ENCODE data around the gene GSE1.

GSE1 gene

DNA sequence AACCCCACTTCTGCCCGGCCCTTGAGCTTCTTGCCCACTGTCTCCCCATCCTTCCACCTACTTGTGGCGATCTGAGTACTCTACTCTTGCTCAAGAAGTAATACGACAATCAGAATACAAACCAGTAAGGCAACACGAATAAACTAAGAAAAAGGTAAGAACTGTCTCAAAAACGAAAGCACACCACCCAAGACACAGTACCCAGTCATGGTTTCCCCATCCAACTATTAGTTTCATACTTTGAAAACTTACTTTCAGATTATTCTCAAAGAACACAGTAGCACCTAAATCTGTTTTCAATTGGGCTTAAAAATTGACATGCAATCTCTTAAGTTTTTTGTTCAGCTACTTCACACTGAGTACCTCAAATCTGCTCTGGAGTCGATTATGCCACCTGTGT, 61.7 kb downstream of the GSE1 start:
- Histone ChIP-seq H3K9me3 (no peaks in the 10 kb centered on the region), H3K27me3 (no peaks in the 10 kb centered on the region), H3K4me3 (ENCODE audit: low read depth in 1 of 2, low read length in 1 of 2) (no peak overlapping the region), H3K27ac (no peak overlapping the region), H3K36me3 (peaks cover 86% of the 10 kb centered on the region), H3K4me1 (ENCODE audit: control insufficient read depth in 1 of 2, insufficient read depth in 1 of 2, low read depth in 1 of 2, low read length in 1 of 2) (no peaks in the 10 kb centered on the region)
- TF ChIP-seq, protein P1, sequence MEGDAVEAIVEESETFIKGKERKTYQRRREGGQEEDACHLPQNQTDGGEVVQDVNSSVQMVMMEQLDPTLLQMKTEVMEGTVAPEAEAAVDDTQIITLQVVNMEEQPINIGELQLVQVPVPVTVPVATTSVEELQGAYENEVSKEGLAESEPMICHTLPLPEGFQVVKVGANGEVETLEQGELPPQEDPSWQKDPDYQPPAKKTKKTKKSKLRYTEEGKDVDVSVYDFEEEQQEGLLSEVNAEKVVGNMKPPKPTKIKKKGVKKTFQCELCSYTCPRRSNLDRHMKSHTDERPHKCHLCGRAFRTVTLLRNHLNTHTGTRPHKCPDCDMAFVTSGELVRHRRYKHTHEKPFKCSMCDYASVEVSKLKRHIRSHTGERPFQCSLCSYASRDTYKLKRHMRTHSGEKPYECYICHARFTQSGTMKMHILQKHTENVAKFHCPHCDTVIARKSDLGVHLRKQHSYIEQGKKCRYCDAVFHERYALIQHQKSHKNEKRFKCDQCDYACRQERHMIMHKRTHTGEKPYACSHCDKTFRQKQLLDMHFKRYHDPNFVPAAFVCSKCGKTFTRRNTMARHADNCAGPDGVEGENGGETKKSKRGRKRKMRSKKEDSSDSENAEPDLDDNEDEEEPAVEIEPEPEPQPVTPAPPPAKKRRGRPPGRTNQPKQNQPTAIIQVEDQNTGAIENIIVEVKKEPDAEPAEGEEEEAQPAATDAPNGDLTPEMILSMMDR (IDR thresholded peaks at IDR 0.05), result no peak

GRCh38 chr16:85675251-85675874, 62.2 kb downstream of the GSE1 start:
- H3K27me3 ChIP-seq, result no peaks in the 10 kb centered on the region
- TF ChIP-seq, protein P1 (IDR thresholded peaks at IDR 0.05), result no peak
- no peaks in the 10 kb centered on the region for H3K9me3 ChIP-seq
- H3K27ac ChIP-seq, result no peak overlapping the region
- no peak overlapping the region for H3K4me3 ChIP-seq (ENCODE audit: low read depth in 1 of 2, low read length in 1 of 2)
- H3K36me3 ChIP-seq, result peaks cover 86% of the 10 kb centered on the region
- H3K4me1 ChIP-seq (ENCODE audit: control insufficient read depth in 1 of 2, insufficient read depth in 1 of 2, low read depth in 1 of 2, low read length in 1 of 2), result no peaks in the 10 kb centered on the region

DNA sequence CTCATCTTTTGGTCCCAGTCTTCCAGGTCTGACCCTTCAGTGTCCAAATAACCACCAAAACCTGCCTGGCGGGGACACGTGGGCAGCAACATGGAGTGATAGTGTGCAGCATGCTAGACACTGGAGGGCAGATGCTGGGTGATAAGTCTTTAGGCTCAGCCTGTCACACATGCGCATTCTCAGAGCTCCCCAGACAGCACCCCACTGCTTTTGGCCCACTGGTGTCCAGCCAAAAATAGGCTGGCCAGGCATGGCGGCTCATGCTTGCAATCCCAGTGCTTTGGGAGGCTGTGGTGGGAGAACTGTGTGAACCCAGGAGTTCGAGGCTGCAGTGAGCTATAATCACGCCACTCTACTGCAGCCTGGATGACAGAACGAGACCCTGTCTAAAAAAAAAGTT, 63.3 kb downstream of the GSE1 start:
- Histone ChIP-seq H3K27me3 (no peaks in the 10 kb centered on the region), H3K4me1 (ENCODE audit: control insufficient read depth in 1 of 2, insufficient read depth in 1 of 2, low read depth in 1 of 2, low read length in 1 of 2) (no peaks in the 10 kb centered on the region), H3K36me3 (peaks cover 85% of the 10 kb centered on the region), H3K4me3 (ENCODE audit: low read depth in 1 of 2, low read length in 1 of 2) (no peak overlapping the region), H3K27ac (no peak overlapping the region), H3K9me3 (no peaks in the 10 kb centered on the region)
- TF ChIP-seq, protein P1 (IDR thresholded peaks at IDR 0.05), result no peak

- H3K4me1 ChIP-seq (ENCODE audit: control insufficient read depth in 1 of 2, insufficient read depth in 1 of 2, low read depth in 1 of 2, low read length in 1 of 2), result no peaks in the 10 kb centered on the region
- no peaks in the 10 kb centered on the region for H3K9me3 ChIP-seq
- TF ChIP-seq, protein P1 (IDR thresholded peaks at IDR 0.05), result no peak
- no peak overlapping the region for H3K27ac ChIP-seq
- H3K4me3 ChIP-seq (ENCODE audit: low read depth in 1 of 2, low read length in 1 of 2), result no peak overlapping the region
- H3K36me3 ChIP-seq, result peaks cover 75% of the 10 kb centered on the region
- H3K27me3 ChIP-seq, result no peaks in the 10 kb centered on the region
These were observed 64.4 kb downstream of the GSE1 start for GRCh38 chr16:85677383-85677967.

GRCh38 chr16:85678016-85678415, 64.9 kb downstream of the GSE1 start:
- Histone ChIP-seq H3K4me3 (ENCODE audit: low read depth in 1 of 2, low read length in 1 of 2) (no peak overlapping the region), H3K27ac (no peak overlapping the region), H3K4me1 (ENCODE audit: control insufficient read depth in 1 of 2, insufficient read depth in 1 of 2, low read depth in 1 of 2, low read length in 1 of 2) (no peaks in the 10 kb centered on the region), H3K9me3 (no peaks in the 10 kb centered on the region), H3K27me3 (no peaks in the 10 kb centered on the region), H3K36me3 (peaks cover 70% of the 10 kb centered on the region)
- TF ChIP-seq, protein P1 (IDR thresholded peaks at IDR 0.05), result no peak

Data from neutrophil (primary cell).